Right ventricle myocardium inferior (tissue), 1 donor: Measurements from ENCODE around the gene MAEA. TPM values are rescaled to one million over a fixed set of nuclear protein-coding genes. Genes with fewer than 3 reads are reported as not detected.

ENCODE experiments used
- ATAC-seq: fragments of 200-7000 bp; cut with Tn5 transposase; one replicate; pipeline ENCODE4 v1.9.1; 2020; ENCODE audit warnings: mild to moderate bottlenecking, moderate library complexity
- DNase-seq: peaks from one replicate; pipeline ENCODE4 v3.0.0; 2021; ENCODE audit errors: missing footprints
- intact Hi-C: fragments of 100-400 bp; cut with DNase I; formaldehyde crosslinking; loops from one replicate; pipeline ENCODE4 v1.11.0; 2022
- total RNA-seq: library from RNA; stranded (reverse); fragmentation: NEBNext Ultra II Directional; extraction: Animal tissue kit (Norgen Biotek cat#: 25700); gene quantifications from one replicate; pipeline ENCODE4 v1.2.1, GENCODE V29; 2021
- donor health status: DM: no; HTN: yes; CAD: no; lungs with severe emphysema.

Gene MAEA
- total RNA-seq, 1 donor from 2014 or later = 50.4 TPM

DNA sequence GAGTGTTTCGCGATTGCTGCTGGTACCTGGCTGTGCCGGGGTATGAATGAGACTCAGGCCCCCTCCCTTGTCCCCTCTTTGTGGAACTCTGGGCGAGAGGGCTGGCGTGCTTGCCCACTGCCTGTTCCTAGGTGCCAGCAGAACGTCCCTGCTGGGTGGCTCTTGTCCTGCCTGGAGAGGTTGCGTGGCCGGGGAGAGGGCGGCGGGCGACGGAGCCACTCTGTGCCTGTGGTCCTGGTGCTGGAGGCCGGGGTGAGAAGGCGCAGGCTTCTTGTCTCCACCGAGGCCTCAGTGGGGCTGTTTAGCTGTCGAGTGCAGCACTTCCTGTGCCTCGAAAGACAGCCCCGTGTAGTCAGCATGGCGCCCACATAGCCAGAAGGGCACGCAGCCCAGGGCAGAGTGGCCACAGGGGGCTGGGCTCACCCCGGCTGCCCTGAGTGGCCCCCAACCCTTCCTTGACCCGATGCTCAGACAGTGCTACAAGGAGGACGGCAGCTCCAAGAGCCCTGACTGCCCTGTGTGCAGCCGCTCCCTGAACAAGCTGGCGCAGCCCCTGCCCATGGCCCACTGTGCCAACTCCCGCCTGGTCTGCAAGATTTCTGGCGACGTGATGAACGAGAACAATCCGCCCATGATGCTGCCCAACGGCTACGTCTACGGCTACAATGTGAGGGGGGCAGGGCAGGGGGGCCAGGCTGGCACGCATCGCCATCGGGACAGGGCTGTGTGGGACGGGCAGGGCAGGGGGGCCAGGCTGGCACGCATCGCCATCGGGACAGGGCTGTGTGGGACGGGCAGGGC, 48.5 kb downstream of the MAEA start:
- DNase-seq = no peak

DNA sequence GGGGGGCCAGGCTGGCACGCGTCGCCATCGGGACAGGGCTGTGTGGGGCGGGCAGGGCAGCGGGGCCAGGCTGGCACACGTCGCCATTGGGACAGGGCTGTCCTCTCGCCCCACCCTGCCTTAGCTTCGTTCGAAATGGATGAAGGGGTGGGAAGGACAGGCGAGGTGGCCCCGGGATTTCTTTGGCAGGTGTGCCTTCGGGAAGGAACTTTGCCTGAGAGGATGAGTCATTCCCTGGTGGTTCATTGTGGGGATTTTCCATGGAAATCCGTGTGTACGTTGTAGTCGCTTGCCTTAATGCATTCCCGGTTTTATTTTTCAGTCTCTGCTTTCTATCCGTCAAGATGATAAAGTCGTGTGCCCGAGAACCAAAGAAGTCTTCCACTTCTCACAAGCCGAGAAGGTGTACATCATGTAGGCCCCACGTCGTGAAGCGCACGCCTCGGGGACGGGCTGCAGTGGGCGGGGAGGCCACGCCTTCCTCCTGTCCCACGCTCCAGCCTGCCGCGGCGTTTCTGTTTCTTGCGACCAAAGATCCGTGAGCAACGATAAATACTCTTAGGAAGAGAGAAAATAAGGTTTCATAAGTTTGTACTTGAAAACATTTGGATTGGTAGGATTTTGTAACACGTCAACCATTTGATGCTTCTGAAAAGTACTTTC, 49.2 kb downstream of the MAEA start:
- DNase-seq (no peak), ATAC-seq (no peak)
- intact Hi-C loops = no loop called here

More for the DNA sequence above, 48.5 kb downstream of the MAEA start:
- no peak for ATAC-seq
- intact Hi-C loops = no loop called here

DNA sequence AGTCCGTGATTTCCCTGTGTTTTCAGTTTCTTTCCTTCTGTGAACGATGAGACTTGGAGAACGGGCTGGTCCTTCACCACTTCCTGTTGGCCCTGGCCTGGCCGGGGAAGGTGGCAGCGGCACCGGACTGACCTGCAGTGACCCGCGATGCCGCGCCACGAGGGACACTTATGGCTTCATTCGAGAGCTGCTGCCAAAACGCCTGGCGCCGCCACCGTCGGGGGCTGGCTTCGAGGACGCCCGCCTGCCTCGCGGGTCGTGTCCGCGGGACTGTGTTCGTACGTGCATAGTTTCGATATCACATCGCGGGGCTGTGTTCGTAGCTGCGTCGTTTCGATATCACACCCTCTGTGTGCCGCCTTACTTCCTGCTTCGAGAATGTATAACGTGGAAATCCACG, 49.8 kb downstream of the MAEA start:
- DNase-seq (no peak), ATAC-seq (no peak)
- intact Hi-C loops = no loop called here

DNA sequence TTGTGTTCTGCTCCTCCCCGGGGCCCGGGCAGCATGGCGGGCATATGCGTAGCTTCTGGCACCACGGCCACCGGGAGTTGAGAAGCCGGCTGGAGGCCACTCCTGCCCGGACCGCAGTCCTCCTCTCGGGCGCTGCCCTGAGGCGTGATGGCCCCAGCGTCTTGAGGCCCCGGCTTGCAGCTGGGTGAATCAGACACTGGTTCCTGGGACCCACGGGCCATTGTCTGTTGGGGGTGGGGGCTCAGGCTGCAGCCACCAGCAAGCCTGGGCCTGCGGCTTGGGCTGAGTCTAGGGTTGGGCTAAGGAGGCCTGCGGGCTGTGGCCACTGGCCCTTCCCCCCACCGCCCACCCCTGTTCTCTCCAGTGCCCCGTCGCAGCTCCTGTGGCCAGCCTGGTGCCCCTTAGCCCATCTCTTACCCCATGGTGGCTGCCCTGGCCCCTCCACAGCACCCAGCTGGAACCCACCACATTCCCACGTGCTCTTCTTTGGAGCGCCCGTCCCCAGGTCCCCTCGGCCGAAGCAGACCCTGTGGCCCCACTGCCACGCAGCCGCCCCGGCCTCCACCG, 50.6 kb downstream of the MAEA start:
- intact Hi-C loops = no loop called here
- peak; percentile 49 for DNase-seq
- peak; percentile 13 for ATAC-seq

DNA sequence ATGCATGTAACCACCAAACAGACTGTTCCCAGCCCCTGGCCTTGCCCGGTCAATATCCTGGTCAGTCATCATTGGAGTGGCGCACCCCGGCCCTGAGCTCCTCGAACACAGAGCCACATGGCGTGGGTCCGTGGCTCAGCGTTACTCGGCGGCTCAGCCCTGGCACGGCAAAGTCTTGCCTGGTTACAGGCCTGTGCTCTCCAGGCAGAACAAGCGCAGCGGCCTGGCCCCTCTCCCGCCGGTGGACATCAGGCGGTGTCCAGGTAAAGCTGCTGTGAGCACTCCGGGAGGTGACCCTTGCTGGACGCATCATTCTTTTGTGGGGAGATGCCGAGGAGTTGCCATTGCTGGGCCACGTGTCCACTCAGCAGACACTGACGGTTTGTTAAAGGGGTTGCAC, 51.2 kb downstream of the MAEA start:
- ATAC-seq (no peak), DNase-seq (peak; percentile 58)
- intact Hi-C loops = no loop called here

DNA sequence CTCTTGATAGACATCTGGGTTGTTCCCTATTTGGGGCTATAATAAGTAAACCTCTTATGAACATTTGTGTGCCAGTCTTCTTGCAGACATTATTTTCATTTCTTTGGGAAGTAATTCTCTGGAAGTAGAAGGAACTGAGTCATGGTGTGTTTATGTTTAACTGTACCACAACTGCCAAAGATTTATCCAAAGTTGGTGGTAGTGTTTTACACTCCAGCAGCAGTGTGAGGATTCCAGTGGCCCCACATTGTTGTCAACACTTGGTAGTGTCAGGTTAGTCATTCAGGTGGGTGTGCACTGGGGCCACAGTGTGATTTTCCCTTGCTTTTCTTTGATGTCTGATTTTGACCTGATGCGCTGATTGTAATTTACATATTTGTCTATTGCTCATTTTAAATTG, 52.3 kb downstream of the MAEA start:
- DNase-seq (no peak), ATAC-seq (no peak)
- intact Hi-C loops = no loop called here

DNA sequence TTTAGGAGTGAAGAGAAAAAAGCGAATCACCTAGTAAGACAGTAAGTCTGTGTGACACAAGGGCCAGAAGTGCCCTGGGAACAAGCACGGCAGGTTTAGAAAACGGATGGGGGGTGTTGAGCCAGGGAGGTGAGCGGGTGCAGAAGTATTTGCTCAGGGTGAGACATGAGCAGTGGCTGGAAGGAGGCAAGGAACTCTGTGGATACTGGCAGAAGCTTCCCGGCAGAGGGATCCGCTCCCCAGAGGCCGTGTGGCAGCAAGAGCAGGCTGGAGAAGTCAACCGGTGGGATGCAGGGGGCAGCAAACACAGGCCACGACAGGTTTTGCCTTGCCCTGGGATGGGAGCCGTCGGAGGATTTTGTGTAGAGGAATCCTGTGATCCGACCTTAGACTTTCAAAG, 55.0 kb downstream of the MAEA start:
- DNase-seq (no peak), ATAC-seq (no peak)
- intact Hi-C loops = no loop called here

DNA sequence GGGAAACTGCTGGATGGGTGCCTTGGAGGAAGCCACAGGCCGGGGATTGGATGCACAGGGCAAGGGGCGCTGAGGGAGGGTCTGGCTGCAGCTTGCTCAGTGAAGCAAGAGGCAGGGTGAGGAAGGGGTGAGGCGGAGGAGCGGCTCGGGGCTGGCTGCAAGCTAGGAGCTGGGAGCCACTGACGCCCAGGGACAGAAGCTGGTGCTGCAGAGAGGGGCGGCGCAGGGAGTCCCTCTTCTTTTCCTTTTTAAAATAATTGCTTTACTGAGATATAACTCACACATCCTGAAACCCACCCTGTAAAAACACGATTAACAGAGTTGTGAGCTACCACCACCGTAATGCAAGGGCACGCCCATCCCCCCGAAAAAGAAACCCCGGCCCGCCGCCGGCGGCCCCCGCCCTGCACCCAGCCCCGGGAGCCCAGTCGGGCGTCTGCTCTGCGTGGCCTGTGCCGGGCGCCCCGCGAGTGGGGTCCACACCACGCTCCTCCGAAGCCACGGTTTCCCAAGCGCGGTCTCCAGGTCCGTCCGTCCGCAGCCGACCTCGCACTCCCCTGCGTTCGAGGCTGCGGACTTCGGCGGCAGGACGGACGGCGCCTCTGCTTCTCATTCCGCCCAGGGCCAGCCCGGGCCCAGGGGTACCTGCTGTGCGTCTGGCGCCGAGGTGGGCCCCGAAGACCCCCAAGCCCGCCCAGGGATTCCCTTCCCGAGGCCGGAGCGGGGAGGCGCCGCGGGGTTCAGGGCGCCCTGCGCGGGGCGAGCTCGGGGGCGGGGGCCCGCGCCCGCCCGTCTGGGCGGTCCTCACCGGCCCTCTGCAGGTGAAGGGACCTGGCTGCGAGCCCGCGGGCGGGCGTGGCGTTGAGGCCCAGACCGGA, 56.5 kb downstream of the MAEA start:
- ATAC-seq (peak; percentile 4), DNase-seq (peak; percentile 81)
- intact Hi-C loops = loop anchor here (1.0 to 2.0 kb wide), 3 partner anchors 57 to 215 kb away; partner anchors contain the start of gene MAEA

DNA sequence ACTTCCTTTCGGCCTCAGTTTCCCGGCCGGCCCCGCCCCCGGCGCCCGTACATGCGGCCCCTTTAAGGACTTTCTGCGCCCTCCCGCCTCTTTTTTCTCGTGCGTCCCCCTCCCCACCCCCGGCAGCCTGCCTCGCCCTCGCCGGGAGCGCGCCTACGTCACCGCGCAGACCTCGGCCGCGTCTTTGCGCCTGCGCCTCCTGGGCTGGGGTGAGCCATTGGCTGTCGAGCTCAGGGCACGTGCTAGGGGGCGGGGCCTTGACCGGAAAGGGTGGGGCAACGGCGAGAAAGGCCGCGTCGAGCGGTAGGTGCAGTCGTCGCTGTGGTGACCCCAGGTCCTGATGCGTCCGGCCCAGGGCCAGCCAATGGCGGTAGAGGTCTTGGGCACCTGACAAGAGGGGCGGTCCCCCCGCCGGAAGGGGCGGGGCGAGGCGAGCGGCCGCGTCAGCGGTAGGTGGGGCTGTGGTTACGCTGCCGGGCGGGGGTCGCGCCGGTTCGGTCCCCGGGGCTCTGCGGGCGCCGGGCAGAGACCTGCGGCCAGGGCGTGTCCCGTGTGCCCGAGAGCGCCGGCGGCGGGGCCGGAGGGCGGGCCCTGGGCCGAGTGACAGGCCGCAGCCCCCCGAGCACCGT, 57.2 kb downstream of the MAEA start, which contains the start of gene UVSSA:
Gene UVSSA, plus strand, starts transcription at position 428 of the 629 bp plus-strand sequence. CDS start 884 bp downstream, outside the sequence.
- DNase-seq (peak; percentile 100), ATAC-seq (peak; percentile 98)
- intact Hi-C loops = loop anchor here (1.0 to 2.0 kb wide), 3 partner anchors 58 to 216 kb away; partner anchors contain the start of gene MAEA

DNA sequence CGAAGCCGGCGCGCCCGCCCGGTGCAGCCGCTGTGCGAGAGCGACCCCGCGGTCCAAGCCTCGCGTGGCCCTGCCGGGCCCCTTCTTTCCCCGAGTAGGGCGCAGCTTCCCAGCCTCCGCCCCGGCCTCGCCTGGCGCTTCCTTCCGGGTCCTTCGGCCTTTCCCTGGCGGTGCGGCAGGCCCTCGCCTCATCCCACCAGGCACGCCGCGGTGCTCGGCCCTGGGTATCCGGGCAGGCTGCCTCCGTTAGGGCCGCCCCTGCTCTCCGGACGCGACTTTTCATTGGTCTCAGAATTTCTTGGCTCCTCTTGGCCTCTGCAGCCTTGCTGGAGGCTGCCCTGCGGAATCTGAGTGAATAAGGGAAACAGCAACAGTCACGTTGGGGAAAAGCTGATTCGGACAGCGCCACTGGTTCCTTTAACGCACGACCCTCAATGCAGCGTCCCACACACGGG, 57.7 kb downstream of the MAEA start:
- intact Hi-C loops = loop anchor here (2.0 kb wide), 2 partner anchors 59 to 217 kb away; partner anchors contain the start of gene MAEA
- DNase-seq = peak; percentile 89
- peak; percentile 46 for ATAC-seq

DNA sequence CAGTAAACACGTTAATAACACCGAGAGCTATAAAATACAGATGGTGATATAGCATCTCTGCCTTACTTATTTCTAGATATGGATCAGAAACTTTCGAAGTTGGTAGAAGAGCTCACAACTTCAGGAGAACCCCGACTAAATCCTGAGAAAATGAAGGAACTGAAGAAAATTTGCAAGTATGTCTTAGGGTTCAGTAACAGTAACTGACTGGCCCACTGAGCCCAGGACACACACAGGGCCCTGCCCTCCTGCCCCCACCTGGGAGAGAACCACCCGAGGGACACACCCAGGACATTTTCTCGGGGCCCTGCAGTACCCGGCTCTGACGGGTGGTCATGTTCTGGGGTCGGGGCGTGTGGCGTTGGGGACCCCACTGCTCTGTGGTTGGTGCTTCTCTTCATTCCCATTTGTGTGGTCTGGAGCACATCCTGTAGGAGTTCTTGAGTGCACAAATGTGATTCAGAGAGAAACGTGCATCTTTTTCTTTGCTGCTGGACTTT, 58.4 kb downstream of the MAEA start:
- ATAC-seq = no peak
- intact Hi-C loops = no loop called here

DNA sequence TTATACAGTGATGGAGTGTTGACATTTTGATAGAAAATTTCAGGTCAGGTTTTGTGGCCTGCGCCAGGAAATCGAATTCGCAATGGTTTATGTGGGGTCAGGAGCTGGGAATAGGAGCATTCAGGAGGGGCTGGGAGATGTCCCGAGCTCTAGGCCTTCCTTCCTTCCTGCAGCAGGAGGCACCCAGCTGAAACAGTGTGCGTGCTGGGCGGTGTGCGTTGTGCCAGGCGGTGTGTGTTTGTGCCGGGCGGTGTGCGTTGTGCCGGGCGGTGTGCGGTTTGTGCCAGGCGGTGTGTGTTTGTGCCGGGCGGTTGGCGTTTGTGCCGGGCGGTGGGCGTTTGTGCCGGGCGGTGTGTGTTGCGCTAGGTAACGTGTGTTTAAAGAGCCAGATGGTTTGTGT, 59.1 kb downstream of the MAEA start:
- intact Hi-C loops = no loop called here
- ATAC-seq = no peak
- peak; percentile 45 for DNase-seq

More for the DNA sequence above, 58.4 kb downstream of the MAEA start:
- DNase-seq = peak; percentile 71

DNA sequence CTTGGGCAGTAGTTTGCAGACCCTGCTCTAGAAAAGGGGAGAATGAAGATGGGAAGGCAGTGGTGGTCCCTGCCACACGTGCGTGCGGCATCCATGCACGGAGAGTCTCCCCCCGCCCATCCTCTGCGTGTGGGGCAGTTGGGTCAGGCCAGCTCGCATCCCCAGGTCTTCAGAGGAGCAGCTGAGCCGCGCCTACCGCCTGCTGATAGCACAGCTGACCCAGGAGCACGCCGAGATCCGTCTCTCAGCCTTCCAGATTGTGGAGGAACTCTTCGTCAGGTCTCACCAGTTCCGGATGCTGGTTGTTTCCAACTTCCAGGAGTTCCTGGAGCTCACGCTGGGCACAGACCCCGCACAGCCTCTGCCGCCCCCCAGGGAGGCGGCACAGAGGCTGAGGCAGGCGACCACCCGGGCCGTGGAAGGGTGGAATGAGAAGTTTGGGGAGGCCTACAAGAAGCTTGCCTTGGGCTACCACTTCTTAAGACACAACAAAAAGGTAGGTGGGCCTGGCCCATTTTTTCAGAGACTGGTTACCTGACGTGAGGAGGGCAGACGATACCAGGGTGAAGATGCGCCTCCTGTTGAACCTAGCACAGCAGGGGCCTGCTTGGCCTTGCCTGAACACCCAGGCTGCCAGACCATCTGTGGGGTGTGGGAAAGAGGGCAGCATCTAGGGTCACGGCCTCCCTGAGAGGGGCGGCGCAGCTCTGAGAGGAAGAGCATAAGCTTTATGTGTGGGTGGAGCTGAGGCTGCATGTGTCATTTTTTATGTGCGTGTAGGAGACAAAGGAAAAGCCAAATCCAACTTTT, 59.9 kb downstream of the MAEA start:
- intact Hi-C loops = no loop called here
- no peak for ATAC-seq
- DNase-seq = peak; percentile 45

DNA sequence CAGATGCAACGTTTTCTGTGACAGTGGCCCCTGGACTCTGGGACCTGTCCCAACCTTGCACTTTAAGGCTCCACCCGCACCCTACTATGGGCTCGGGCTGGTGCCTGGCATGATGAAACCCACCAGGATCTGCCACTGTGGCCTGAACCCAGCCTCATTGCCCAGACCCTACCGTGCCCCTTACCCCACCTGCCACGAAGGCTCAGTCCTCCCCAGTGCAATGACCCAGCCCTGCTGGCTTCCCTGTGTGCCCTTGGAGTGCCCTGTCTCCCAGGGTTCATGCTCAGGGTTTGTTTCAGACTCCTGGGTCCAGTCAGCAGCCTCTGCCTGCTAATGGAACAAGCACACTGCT, 60.5 kb downstream of the MAEA start:
- ATAC-seq (no peak), DNase-seq (no peak)
- intact Hi-C loops = no loop called here

DNA sequence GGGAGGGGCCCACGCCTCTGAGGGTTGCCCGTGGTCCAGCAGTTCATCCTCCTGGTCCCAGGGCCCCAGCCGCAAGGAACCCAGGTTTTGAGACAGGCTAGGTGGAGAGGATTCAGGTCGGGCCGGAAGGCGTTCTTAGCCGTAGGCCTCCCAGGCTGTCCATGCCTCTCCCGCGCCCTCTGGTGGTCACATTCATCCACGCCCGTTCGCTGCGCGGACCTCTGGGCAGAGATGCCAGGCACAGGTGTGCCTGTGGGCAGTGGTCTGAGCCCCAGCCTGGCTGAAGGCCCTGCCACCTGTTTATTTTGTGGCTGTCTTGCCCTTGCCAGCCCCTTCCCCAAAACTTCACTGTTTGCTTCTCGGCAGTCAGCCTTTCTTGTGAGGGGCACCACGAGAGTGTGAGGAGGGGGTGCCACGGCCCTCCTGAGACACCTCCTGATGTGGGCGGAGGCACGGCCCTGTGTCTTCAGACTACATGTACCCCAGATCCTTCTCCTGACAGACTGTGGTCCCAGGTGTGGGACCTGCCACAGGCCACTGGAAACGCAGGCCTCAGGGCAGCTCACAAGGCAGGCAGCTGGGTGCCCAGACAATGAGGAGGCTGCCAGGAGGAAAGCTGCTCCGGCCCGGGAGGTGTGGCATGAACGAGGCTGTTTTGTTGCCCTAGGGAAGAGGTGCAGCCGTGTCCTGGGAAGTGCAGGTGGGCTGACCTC, 62.3 kb downstream of the MAEA start:
- intact Hi-C loops = no loop called here
- DNase-seq (peak; percentile 93), ATAC-seq (no peak)

DNA sequence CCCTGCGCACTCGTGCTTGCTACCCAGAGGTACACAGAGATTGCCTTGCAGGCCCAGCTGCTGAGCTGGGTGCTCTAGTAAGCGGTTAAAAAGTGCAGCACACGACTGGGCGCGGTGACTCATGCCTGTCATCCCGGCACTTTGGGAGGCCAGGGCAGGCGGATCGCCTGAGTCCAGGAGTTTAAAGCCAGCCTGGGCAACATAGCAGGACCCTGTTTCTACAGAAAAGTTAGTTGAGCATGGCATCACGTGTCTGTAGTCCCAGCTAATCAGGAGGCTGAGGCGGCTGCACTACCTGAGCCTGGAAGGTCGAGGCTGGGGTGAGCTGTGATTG, 62.8 kb downstream of the MAEA start:
- ATAC-seq (no peak), DNase-seq (no peak)
- intact Hi-C loops = no loop called here
